HG03521 (cell line): ENCODE data around the gene CDH23.

ENCODE experiments used
- ATAC-seq: cut with Tn5 transposase; IDR thresholded peaks from one replicate; pipeline ENCODE4 v1.9.1; 2021; ENCODE audit warnings: mild to moderate bottlenecking, moderate library complexity; ENCODE audit not compliant: unreplicated experiment

Gene CDH23

GRCh38 chr10:71392292-71392691 is 4.4 kb upstream of the CDH23 start:
- ATAC-seq: no peak

GRCh38 chr10:71392791-71393781 is 3.6 kb upstream of the CDH23 start:
- ATAC-seq: no peak

GRCh38 chr10:71393841-71394475 is 2.8 kb upstream of the CDH23 start:
- no peak for ATAC-seq

- no peak for ATAC-seq
These were observed 1.7 kb upstream of the CDH23 start for GRCh38 chr10:71394926-71395562.

GRCh38 chr10:71395621-71396020 is 1.1 kb upstream of the CDH23 start:
- ATAC-seq: no peak

- no peak for ATAC-seq
These were observed 523 bp upstream of the CDH23 start for GRCh38 chr10:71396084-71396710.

GRCh38 chr10:71397296-71398212 is 834 bp downstream of the CDH23 start:
- no peak for ATAC-seq

- no peak for ATAC-seq
These were observed 2.3 kb downstream of the CDH23 start for GRCh38 chr10:71398976-71399375.

- ATAC-seq: no peak
These were observed 3.2 kb downstream of the CDH23 start for GRCh38 chr10:71399946-71400345.

GRCh38 chr10:71401056-71401455 is 4.3 kb downstream of the CDH23 start:
- no peak for ATAC-seq

- no peak for ATAC-seq
These were observed 5.3 kb downstream of the CDH23 start for GRCh38 chr10:71402005-71402404.

GRCh38 chr10:71404503-71405295 is 8.0 kb downstream of the CDH23 start:
- ATAC-seq: no peak

GRCh38 chr10:71406878-71407277 is 10.2 kb downstream of the CDH23 start:
- no peak for ATAC-seq

GRCh38 chr10:71408436-71409225 is 11.9 kb downstream of the CDH23 start:
- ATAC-seq: no peak

- no peak for ATAC-seq
These were observed 12.9 kb downstream of the CDH23 start for GRCh38 chr10:71409516-71410104.

- no peak for ATAC-seq
These were observed 16.9 kb downstream of the CDH23 start for GRCh38 chr10:71413581-71413980.

GRCh38 chr10:71414359-71414758 is 17.6 kb downstream of the CDH23 start:
- ATAC-seq: no peak

- no peak for ATAC-seq
These were observed 22.4 kb downstream of the CDH23 start for GRCh38 chr10:71419002-71419540.
